Neural cell (in vitro differentiated cells): ENCODE data around the gene IGSF21. TPM values are rescaled to one million over a fixed set of nuclear protein-coding genes. Genes with fewer than 3 reads are reported as not detected.

Source experiments
- H2AFZ ChIP-seq: fragments of 200-600, 300-800 bp; sonication (generic), shearing (Covaris generic); 2 replicates; pipeline ENCODE4 v1.6.0; 2014; ENCODE audit warnings: low read depth, mild to moderate bottlenecking, antibody characterized with exemption, low read length, moderate library complexity
- H3F3A ChIP-seq: fragments of 200-600 bp; shearing (Covaris generic); 2 replicates; pipeline ENCODE4 v1.6.1; 2016; ENCODE audit warnings: mild to moderate bottlenecking, moderate library complexity, mixed read lengths, antibody characterized with exemption, low read length; ENCODE audit not compliant: insufficient read depth, poor library complexity, severe bottlenecking
- H3K27ac ChIP-seq: fragments of 200-600, 300-800 bp; sonication (generic), shearing (Covaris generic); 2 replicates; pipeline ENCODE4 v1.5.1; 2014; ENCODE audit warnings: mild to moderate bottlenecking, low read length, moderate library complexity
- H3K27me3 ChIP-seq: fragments of 300-800, 200-600 bp; sonication (generic), shearing (Covaris generic); 2 replicates; pipeline ENCODE4 v1.6.0; 2014; ENCODE audit warnings: mild to moderate bottlenecking, low read depth, low read length, moderate library complexity; ENCODE audit not compliant: insufficient read depth
- H3K36me3 ChIP-seq: fragments of 300-800, 200-600 bp; sonication (generic), shearing (Covaris generic); 2 replicates; pipeline ENCODE4 v1.5.1; 2014; ENCODE audit warnings: mild to moderate bottlenecking, antibody characterized with exemption, low read length, moderate library complexity; ENCODE audit not compliant: insufficient read depth
- H3K4me2 ChIP-seq: fragments of 300-800, 200-600 bp; sonication (generic), shearing (Covaris generic); 2 replicates; pipeline ENCODE4 v1.6.0; 2014; ENCODE audit warnings: mild to moderate bottlenecking, low read length
- H3K4me3 ChIP-seq: fragments of 300-800, 200-600 bp; sonication (generic), shearing (Covaris generic); 2 replicates; pipeline ENCODE4 v1.5.1; 2014; ENCODE audit warnings: mild to moderate bottlenecking, low read length, moderate library complexity
- H3K79me2 ChIP-seq: fragments of 200-600 bp; shearing (Covaris generic); replicated peaks from 2 replicates; pipeline ENCODE4 v1.6.0; 2014; ENCODE audit warnings: mild to moderate bottlenecking, low read length, moderate library complexity; ENCODE audit not compliant: insufficient read depth
- H3K9ac ChIP-seq: fragments of 300-800, 200-600 bp; sonication (generic), shearing (Covaris generic); 2 replicates; pipeline ENCODE4 v1.6.1; 2016; ENCODE audit warnings: mild to moderate bottlenecking, low read length, mixed read lengths
- H3K9me2 ChIP-seq: fragments of 200-600 bp; shearing (Covaris generic); 2 replicates; pipeline ENCODE4 v1.6.1; 2016; ENCODE audit warnings: mild to moderate bottlenecking, low read length, mixed read lengths; ENCODE audit not compliant: insufficient read depth
- H3K9me3 ChIP-seq: fragments of 200-600, 300-800 bp; sonication (generic), shearing (Covaris generic); 2 replicates; pipeline ENCODE4 v1.6.1; 2016; ENCODE audit warnings: mild to moderate bottlenecking, mixed run types, low read length, moderate library complexity, mixed read lengths
- H4K20me1 ChIP-seq: fragments of 200-600 bp; shearing (Covaris generic); 2 replicates; pipeline ENCODE4 v1.6.1; 2016; ENCODE audit warnings: mild to moderate bottlenecking, mixed run types; ENCODE audit not compliant: insufficient read depth
- CTCF ChIP-seq: fragments of 450-650 bp; IDR thresholded peaks from 2 replicates; pipeline ENCODE4 v1.5.1; 2014; ENCODE audit warnings: antibody characterized with exemption, mild to moderate bottlenecking, moderate library complexity; ENCODE audit not compliant: poor library complexity, severe bottlenecking
- EP300 ChIP-seq: fragments of 450-650 bp; conservative IDR thresholded peaks from 2 replicates; pipeline ENCODE4 v1.6.1; 2014; ENCODE audit warnings: antibody characterized with exemption, mild to moderate bottlenecking, moderate library complexity; ENCODE audit not compliant: poor library complexity, severe bottlenecking
- EZH2 ChIP-seq: fragments of 200-600, 300-800 bp; shearing (Covaris generic), sonication (generic); IDR thresholded peaks from 2 replicates; pipeline ENCODE4 v1.6.1; 2014; ENCODE audit warnings: antibody characterized with exemption, low read length, borderline replicate concordance, mild to moderate bottlenecking; ENCODE audit not compliant: insufficient read depth, poor library complexity, severe bottlenecking
- MXI1 ChIP-seq: fragments of 450-650 bp; conservative IDR thresholded peaks from 2 replicates; pipeline ENCODE4 v1.6.1; 2014; ENCODE audit warnings: antibody characterized with exemption, mild to moderate bottlenecking; ENCODE audit not compliant: poor library complexity, severe bottlenecking
- POLR2AphosphoS5 ChIP-seq: IDR thresholded peaks from 2 replicates; pipeline ENCODE4 v1.6.1; 2012
- RAD21 ChIP-seq: fragments of 450-650 bp; conservative IDR thresholded peaks from 2 replicates; pipeline ENCODE4 v1.6.1; 2014; ENCODE audit warnings: antibody characterized with exemption, mild to moderate bottlenecking, moderate library complexity
- REST ChIP-seq: IDR thresholded peaks from 2 replicates; pipeline ENCODE4 v1.6.1; 2012; ENCODE audit warnings: borderline replicate concordance
- SMC3 ChIP-seq: fragments of 450-650 bp; conservative IDR thresholded peaks from 2 replicates; pipeline ENCODE4 v1.6.1; 2014; ENCODE audit warnings: antibody characterized with exemption, mild to moderate bottlenecking, moderate library complexity; ENCODE audit not compliant: poor library complexity
- TAF1 ChIP-seq: IDR thresholded peaks from 2 replicates; pipeline ENCODE4 v1.6.1; 2012; ENCODE audit warnings: low read depth
- polyA plus RNA-seq: library from polyadenylated mRNA; depleted of rRNA; stranded (reverse); fragments of >200 nt; gene quantifications from 2 replicates; pipeline ENCODE4 v1.2.3, GENCODE V29; 2014

The IGSF21 gene
- polyA plus RNA-seq, 1 donor from 2014 or later, result 2.4 TPM

GRCh38 chr1:18124977-18125376 is 17.4 kb downstream of the IGSF21 start:
- no peaks in the 10 kb centered on the region for H4K20me1 ChIP-seq
- no peak overlapping the region for H3K9ac ChIP-seq
- H3K4me3 ChIP-seq, result no peak overlapping the region
- H3K4me2 ChIP-seq, result no peak overlapping the region
- no peaks in the 10 kb centered on the region for H3K79me2 ChIP-seq
- H3F3A ChIP-seq, result no peaks in the 10 kb centered on the region
- no peaks in the 10 kb centered on the region for H3K9me2 ChIP-seq
- no peak overlapping the region for H2AFZ ChIP-seq
- no peaks in the 10 kb centered on the region for H3K9me3 ChIP-seq
- TF ChIP-seq RAD21 (no peak), EP300 (no peak), REST (no peak), CTCF (no peak), EZH2 (no peak), MXI1 (no peak), SMC3 (no peak), TAF1 (no peak), POLR2AphosphoS5 (no peak)
- H3K27me3 ChIP-seq, result no peaks in the 10 kb centered on the region
- no peak overlapping the region for H3K27ac ChIP-seq
- no peaks in the 10 kb centered on the region for H3K36me3 ChIP-seq

- no peak overlapping the region for H3K4me2 ChIP-seq
- H3K4me3 ChIP-seq, result no peak overlapping the region
- no peaks in the 10 kb centered on the region for H3K9me3 ChIP-seq
- H3K9ac ChIP-seq, result no peak overlapping the region
- H3K9me2 ChIP-seq, result no peaks in the 10 kb centered on the region
- no peaks in the 10 kb centered on the region for H3F3A ChIP-seq
- H2AFZ ChIP-seq, result no peak overlapping the region
- no peaks in the 10 kb centered on the region for H3K27me3 ChIP-seq
- H3K36me3 ChIP-seq, result no peaks in the 10 kb centered on the region
- no peak for TF ChIP-seq EZH2
- no peak for TF ChIP-seq POLR2AphosphoS5
- no peak for TF ChIP-seq EP300
- no peak for TF ChIP-seq MXI1
- TF ChIP-seq RAD21, result no peak
- no peak for TF ChIP-seq REST
- TF ChIP-seq TAF1, result no peak
- no peak for TF ChIP-seq SMC3
- TF ChIP-seq CTCF, result no peak
- no peak overlapping the region for H3K27ac ChIP-seq
- no peaks in the 10 kb centered on the region for H4K20me1 ChIP-seq
- no peaks in the 10 kb centered on the region for H3K79me2 ChIP-seq
These were observed 19.0 kb downstream of the IGSF21 start for GRCh38 chr1:18126616-18127015.
